Erythroblast (primary cell): ENCODE data around the gene TTLL7.

Experiments used
- GATA1 ChIP-seq: IDR thresholded peaks from 2 replicates; pipeline ENCODE4 v1.6.1; 2011; ENCODE audit warnings: low read depth, mild to moderate bottlenecking, control low read depth, low read length, moderate library complexity
- POLR2A ChIP-seq: IDR thresholded peaks from 2 replicates; pipeline ENCODE4 v1.6.1; 2011; ENCODE audit warnings: mild to moderate bottlenecking, low read length

- TF ChIP-seq POLR2A (no peak), GATA1 (no peak)
Measured at GRCh38 chr1:83960669-83961277, 38.2 kb downstream of the TTLL7 start.
